HuH-7.5 (cell line): Measurements from ENCODE around the gene ARHGAP33.

Experiments
- DNase-seq: peaks from one replicate; pipeline ENCODE4 v3.0.0; 2011; ENCODE audit warnings: low spot score

Gene ARHGAP33, protein sequence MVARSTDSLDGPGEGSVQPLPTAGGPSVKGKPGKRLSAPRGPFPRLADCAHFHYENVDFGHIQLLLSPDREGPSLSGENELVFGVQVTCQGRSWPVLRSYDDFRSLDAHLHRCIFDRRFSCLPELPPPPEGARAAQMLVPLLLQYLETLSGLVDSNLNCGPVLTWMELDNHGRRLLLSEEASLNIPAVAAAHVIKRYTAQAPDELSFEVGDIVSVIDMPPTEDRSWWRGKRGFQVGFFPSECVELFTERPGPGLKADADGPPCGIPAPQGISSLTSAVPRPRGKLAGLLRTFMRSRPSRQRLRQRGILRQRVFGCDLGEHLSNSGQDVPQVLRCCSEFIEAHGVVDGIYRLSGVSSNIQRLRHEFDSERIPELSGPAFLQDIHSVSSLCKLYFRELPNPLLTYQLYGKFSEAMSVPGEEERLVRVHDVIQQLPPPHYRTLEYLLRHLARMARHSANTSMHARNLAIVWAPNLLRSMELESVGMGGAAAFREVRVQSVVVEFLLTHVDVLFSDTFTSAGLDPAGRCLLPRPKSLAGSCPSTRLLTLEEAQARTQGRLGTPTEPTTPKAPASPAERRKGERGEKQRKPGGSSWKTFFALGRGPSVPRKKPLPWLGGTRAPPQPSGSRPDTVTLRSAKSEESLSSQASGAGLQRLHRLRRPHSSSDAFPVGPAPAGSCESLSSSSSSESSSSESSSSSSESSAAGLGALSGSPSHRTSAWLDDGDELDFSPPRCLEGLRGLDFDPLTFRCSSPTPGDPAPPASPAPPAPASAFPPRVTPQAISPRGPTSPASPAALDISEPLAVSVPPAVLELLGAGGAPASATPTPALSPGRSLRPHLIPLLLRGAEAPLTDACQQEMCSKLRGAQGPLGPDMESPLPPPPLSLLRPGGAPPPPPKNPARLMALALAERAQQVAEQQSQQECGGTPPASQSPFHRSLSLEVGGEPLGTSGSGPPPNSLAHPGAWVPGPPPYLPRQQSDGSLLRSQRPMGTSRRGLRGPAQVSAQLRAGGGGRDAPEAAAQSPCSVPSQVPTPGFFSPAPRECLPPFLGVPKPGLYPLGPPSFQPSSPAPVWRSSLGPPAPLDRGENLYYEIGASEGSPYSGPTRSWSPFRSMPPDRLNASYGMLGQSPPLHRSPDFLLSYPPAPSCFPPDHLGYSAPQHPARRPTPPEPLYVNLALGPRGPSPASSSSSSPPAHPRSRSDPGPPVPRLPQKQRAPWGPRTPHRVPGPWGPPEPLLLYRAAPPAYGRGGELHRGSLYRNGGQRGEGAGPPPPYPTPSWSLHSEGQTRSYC

DNA sequence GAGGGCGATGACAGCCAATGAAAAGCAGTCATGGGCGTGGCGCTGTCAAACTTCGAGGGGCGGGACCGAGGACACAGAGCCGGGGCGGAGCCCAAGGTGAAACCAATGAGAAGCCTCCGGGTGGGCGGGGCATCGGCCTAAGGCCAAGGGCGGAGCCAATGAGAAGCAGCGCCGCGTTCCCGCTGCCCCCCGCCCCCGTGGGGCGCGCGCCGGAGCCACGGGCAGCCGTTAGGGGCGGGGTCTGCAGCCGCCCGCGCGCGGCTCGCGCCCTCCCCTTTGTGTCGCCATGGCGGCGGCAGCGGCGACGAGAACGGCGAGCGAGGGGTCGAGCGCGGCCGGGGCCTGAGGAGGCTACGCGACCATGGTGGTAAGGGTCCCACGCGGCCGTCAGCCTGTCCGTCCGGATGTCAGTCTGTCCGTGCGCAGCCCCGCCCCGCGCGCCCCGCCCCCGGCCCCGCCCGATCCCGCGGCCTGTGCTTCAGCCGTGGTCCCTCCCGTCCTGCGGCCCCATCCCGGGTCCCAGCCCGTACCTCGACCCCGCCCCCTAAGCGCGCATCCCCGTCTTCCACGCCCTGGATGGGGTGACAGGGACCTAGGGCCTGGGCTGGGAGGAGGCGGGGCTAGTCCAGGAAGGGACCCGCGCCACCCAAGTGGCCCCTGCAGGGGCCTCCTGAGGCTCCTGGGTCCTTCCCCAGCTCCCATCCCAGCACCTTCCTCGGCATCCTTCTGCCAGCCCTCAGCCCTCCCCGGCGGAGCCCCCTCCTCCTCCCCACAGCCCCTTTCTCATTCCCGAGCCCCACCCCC is at the start of gene ARHGAP33:
Gene ARHGAP33 (plus strand): TSS at position 267 of the 804 bp plus-strand sequence. CDS start 95 bp downstream, at position 362.
- DNase-seq: peak; percentile 98

DNA sequence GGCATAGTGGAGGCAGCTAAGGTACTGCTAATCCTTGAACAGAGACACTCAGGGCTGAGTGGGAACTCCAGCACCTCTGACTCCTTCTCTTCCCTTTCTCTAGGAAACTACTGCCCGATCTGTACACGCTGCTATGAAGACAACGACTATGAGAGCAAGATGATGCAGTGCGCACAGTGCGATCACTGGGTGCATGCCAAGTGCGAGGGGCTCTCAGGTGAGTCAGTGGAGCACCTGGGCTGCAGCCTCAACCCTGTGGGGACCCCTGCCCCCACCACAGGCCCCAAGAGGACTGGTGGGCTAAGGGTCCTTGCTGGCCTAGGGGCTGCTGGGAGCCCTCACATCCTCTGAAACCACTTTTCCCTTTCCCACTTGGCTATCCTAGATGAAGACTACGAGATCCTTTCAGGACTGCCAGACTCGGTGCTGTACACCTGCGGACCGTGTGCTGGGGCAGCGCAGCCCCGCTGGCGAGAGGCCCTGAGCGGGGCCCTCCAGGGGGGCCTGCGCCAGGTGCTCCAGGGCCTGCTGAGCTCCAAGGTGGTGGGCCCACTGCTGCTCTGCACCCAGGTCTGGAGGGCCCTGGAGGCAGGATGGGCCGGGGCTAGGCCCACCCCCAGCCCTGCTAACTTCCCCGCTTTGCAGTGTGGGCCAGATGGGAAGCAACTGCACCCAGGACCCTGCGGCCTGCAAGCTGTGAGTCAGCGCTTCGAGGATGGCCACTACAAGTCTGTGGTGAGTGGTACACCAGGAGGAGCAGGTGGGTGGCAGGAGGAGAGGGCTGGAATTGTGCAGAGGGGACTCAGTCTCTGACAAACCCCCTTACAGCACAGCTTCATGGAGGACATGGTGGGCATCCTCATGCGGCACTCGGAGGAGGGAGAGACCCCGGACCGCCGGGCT is 48.1 kb upstream of the ARHGAP33 start:
- DNase-seq: no peak

DNA sequence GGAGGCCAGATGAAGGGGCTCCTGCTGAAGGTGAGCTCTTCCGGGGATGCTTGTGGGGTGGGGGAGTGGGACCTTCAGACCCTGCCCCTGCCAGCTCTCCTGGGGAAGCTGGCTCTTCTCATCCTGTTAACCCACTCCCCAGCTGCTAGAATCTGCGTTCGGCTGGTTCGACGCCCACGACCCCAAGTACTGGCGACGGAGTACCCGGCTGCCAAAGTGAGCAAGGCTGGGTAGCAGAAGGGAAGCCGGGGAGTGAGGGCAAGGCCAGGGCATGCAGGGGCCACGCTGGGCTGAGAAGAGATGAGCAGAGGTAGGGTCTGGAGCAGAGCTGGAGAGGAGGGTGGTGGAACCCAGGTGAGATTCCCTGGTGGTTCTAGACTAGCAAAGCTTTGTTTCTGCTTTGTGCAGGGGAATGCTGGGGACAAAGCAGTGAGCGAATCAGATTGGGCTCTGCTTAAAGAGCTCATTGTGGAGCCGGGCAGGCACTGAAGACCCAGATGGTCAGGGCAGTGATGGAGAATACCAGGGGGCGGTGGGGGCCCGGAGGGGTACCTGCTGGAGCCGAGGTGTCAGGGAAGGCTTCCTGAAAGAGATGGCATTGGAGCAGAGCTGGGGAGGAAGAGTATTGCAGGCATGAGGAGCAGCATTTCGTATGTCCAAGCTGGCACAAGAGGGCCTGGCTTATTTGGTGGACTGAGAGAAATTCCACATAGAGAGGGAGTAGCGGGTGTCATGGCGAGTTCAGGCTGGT is 47.2 kb upstream of the ARHGAP33 start:
- DNase-seq: no peak

DNA sequence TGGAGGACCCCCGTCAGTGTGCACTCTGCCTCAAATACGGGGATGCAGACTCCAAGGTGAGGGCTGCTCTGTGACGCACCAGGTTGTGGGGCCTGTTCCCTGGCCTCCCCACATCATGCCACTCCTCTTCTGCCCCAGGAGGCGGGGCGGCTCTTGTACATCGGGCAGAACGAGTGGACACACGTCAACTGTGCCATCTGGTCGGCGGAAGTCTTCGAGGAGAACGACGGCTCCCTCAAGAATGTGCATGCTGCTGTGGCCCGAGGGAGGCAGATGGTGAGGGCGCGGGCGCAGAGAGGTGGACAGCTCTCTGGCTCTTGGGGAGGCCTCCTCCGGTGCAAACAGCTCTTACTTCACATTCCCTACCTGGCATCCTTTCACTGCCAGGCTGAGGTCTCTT is 46.3 kb upstream of the ARHGAP33 start:
- DNase-seq: no peak

DNA sequence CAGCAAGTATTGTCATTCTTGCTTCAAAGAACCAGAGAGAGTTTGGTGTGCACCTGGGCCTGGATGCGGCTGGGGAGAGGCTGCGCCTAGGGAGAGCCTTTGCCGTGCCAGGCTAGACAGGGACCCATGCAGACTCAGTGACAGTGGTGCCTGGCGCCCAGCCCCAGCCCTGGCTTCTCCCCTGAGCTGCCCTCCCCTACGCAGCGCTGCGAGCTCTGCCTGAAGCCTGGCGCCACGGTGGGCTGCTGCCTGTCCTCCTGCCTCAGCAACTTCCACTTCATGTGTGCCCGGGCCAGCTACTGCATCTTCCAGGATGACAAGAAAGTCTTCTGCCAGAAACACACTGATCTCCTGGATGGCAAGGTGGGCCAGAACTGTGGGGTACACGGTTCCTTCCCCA is 45.6 kb upstream of the ARHGAP33 start:
- DNase-seq: no peak

DNA sequence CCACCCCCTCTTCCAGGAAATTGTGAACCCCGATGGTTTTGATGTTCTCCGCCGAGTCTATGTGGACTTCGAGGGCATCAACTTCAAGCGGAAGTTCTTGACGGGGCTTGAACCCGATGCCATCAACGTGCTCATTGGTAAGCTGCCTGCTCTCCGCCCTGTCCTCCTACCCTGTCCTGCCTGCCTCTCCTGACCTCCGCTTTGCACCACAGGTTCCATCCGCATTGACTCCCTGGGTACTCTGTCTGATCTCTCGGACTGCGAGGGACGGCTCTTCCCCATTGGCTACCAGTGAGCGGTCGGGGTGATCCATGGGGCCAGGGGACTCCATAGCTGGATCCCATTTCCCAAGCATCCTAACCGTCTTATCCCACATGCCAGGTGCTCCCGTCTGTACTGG is 45.0 kb upstream of the ARHGAP33 start:
- no peak for DNase-seq

DNA sequence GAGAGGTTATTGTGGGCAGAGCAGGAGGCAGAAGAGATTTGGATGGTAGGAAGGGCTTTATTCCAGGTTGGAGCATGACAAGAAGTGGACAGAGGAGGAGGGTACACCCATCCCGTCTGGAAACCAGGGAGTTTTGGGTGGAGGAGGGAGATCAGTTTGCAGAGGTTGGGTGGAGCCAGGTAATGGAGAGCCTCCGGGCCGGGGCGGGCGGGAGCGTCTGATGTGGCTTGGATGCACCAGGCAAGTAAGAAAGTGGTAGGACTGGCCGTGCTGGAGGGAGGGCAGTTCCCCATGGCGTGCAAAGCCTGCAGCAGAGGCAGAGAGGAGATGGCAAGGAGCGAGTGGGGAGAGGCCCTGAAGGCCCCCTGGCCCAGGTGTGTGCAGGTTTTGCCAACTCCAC is 44.0 kb upstream of the ARHGAP33 start:
- DNase-seq: no peak

DNA sequence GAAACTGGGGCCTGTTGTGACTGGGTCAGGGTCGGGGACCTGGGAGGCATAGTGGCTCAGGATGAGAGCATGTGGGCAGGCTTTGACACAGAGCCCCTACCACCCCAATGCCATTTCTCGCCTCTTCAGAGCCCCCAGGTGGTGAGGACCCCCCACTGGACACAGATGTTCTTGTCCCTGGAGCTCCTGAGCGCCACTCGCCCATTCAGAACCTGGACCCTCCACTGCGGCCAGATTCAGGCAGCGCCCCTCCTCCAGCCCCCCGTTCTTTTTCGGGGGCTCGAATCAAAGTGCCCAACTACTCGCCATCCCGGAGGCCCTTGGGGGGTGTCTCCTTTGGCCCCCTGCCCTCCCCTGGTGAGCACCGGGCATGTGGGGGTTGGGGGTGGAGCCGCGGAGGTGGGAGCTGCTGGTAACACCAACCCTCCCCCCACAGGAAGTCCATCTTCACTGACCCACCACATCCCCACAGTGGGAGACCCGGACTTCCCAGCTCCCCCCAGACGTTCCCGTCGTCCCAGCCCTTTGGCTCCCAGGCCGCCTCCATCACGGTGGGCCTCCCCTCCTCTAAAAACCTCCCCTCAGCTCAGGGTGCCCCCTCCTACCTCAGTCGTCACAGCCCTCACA is 43.5 kb upstream of the ARHGAP33 start:
- no peak for DNase-seq

DNA sequence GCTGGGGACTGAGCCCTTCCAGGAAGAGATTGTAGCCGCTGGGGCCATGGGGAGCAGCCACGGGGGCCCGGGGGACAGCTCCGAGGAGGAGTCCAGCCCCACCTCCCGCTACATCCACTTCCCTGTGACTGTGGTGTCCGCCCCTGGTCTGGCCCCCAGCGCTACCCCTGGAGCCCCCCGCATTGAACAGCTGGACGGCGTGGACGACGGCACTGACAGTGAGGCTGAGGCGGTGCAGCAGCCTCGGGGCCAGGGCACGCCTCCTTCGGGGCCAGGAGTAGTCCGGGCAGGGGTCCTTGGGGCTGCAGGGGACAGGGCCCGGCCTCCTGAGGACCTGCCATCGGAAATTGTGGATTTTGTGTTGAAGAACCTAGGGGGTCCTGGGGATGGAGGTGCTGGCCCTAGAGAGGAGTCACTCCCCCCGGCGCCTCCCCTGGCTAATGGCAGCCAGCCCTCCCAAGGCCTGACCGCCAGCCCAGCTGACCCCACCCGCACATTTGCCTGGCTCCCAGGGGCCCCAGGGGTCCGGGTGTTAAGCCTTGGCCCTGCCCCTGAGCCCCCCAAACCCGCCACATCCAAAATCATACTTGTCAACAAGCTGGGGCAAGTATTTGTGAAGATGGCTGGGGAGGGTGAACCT is 42.7 kb upstream of the ARHGAP33 start:
- DNase-seq: no peak

DNA sequence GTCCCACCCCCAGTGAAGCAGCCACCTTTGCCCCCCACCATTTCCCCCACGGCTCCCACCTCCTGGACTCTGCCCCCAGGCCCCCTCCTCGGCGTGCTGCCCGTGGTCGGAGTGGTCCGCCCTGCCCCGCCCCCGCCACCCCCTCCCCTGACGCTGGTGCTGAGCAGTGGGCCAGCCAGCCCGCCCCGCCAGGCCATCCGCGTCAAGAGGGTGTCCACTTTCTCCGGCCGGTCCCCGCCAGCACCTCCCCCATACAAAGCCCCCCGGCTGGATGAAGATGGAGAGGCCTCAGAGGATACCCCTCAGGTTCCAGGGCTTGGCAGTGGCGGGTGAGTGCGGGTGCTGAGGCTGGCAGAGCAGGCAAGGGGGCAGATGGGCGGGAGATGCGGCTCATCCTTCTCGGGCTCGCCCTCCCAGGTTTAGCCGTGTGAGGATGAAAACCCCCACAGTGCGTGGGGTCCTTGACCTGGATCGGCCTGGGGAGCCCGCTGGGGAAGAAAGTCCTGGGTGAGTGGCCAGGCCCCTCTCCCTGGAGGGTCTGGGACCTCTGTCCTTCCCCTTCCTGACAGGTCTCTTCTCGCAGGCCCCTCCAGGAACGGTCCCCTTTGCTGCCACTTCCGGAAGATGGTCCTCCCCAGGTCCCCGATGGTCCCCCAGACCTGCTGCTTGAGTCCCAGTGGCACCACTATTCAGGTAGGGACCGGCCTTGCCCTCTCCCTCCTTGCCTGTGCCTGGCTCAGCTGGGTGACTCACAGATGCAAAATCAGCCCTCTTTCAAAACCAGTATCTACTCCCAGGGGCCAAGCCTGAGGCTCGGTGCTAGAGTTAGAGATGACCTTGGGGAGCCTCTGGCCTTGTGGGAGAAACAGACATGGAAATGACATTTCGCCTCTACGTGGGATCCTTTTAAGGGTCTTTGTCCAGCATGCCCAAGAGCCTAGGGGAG is 41.9 kb upstream of the ARHGAP33 start:
- DNase-seq: no peak

DNA sequence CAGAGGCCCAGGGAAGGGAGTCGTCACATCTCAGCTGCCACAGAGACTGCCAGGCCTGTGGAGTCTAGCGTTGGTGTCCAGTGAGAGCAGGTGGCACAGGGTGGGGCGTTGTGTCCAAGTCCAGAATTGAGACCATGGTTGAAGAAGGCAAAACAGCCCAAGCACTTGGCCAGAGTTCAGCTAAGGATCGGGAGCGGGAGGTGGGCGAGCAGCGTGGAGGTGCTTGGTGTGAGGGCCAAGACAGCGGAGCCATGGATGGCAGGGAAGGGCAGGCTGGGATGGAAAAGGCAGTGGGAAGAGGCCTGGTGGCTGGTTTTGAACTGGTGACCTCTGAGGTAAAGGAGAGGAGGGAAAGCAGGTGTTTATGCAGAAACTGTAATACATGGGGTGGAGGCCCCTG is 41.1 kb upstream of the ARHGAP33 start:
- DNase-seq: no peak

DNA sequence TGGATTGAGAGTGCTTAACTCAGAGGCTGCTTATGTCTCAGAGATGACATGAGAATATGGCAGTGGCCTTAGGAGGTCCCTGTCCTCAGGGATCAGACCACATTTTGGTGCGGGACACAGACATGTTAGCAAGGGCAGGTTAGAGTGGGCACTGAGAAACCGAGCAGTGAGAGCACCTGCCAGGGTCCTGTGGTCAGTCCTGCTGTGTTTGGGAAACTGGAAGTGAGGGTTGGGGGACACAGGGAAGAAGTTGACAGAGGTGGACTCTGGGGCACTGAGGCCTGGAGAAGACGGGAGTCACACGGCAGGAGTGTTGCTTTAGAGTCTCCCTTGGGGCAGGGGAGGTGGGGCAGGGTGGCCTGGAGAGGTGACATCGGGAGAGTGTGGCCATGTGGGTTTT is 40.5 kb upstream of the ARHGAP33 start:
- no peak for DNase-seq

DNA sequence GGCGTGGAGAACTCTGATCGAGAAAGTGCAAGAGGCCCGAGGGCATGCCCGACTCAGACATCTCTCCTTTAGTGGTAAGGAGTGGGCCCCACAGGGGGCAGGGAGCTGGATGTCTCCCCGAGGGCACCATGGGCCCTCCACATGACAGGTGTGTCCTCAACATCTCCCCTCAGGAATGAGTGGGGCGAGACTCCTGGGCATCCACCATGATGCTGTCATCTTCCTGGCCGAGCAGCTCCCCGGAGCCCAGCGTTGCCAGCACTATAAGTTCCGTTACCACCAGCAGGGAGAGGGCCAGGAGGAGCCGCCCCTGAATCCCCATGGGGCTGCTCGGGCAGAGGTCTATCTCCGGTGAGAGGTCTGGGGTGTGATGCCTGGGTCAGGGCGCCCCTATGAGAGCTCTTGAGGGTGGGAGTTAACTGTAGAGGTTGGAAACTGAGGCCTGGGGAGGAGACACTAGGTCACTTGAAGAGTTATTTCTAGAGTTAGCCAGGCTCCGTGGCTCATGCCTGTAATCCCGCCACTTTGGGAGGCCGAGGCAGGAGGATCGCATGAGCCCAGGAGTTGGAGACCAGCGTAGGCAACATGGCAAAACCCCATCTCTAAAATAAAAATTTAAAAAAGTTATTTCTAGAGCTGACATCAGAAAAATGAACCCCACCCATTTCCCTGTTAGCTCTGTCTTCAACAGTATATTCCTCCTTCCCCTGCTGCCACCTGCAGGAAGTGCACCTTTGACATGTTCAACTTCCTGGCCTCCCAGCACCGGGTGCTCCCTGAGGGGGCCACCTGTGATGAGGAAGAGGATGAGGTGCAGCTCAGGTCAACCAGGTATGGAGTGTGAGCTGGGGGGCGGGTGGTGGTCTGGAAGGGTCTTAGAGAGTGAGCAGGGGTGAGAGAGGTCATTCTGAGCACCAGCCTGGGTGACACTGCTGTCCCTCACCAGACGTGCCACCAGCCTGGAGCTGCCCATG is 38.2 kb upstream of the ARHGAP33 start:
- no peak for DNase-seq

DNA sequence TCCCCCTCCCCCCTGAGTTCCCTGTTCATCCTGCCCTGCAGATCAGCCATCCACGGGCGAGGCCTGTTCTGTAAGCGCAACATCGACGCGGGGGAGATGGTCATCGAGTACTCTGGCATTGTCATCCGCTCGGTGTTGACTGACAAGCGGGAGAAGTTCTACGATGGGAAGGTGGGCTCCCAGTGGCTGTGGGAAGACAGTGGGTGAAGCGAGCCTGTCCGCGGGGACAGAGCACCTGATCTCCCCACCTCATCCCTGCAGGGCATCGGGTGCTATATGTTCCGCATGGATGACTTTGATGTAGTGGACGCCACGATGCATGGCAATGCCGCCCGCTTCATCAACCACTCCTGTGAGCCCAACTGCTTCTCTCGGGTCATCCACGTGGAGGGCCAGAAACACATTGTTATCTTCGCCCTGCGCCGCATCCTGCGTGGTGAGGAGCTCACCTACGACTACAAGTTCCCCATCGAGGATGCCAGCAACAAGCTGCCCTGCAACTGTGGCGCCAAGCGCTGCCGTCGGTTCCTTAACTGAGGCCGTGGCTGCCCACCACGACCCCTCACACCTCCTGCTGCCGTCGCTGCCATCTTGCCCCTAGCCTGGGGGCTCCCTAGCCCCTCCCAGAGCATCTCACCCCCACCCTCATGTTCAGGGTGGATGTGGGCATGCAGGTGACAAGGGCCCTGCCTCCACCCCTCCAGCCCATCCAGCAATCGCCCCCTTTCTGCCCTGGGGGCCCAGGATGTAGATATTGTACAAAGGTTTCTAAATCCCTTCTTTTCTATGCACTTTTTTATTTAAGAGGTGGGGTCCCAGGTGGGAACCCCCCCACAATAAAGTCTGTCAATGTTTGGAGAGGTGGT is 37.1 kb upstream of the ARHGAP33 start:
- DNase-seq: no peak

DNA sequence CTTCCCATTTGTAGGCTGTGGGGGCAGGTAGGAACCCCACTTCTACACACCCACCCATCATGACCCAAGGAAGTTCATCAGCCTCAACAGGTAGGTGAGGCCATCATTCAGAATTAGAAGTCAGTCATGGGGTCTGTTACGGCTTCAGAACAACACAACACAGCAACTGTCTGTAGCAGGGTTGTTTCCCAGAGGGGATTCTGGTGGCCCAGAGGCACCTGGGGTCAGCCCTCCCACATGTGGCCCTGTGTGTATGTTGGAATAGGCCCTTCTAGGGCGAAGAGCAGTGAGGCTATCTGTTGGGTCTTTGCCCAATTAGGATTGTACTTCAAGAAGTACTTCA is 36.5 kb upstream of the ARHGAP33 start:
- DNase-seq: no peak
